ENCODE data around the gene FBXL19.

FBXL19 gene

DNA sequence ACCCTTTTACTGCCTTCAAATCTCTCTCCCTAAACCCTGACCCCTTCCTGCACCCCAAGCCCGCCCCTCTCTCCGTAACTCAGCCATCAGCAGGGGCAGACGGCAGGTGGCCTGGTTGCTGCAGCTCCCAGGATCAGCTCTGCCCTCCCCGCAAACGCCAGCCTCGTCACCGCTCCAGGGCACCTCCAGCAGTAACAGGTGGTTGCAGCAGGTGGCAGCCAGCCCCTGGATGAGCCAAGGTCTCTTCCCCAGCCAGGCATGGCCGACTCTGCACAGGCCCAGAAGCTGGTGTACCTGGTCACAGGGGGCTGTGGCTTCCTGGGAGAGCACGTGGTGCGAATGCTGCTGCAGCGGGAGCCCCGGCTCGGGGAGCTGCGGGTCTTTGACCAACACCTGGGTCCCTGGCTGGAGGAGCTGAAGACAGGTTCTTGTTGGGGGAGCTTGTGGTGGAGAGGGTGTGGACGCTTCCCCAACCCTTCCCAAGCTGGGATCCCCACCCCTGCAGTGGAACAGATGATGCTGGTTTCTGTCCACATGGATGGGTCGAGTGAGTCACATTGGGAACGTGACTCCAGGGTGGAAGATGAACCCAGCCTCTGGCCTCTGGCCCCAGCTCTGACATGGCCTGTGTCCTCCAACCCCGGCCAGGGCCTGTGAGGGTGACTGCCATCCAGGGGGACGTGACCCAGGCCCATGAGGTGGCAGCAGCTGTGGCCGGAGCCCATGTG, 62.2 kb downstream of the FBXL19 start:
- no peak overlapping the region for H3K4ac ChIP-seq (ENCODE audit: low read depth, low read length)
- H3K27ac ChIP-seq (ENCODE audit: low read depth, low read length) = no peak overlapping the region
- no peak overlapping the region for H3K4me3 ChIP-seq (ENCODE audit: low read length)

DNA sequence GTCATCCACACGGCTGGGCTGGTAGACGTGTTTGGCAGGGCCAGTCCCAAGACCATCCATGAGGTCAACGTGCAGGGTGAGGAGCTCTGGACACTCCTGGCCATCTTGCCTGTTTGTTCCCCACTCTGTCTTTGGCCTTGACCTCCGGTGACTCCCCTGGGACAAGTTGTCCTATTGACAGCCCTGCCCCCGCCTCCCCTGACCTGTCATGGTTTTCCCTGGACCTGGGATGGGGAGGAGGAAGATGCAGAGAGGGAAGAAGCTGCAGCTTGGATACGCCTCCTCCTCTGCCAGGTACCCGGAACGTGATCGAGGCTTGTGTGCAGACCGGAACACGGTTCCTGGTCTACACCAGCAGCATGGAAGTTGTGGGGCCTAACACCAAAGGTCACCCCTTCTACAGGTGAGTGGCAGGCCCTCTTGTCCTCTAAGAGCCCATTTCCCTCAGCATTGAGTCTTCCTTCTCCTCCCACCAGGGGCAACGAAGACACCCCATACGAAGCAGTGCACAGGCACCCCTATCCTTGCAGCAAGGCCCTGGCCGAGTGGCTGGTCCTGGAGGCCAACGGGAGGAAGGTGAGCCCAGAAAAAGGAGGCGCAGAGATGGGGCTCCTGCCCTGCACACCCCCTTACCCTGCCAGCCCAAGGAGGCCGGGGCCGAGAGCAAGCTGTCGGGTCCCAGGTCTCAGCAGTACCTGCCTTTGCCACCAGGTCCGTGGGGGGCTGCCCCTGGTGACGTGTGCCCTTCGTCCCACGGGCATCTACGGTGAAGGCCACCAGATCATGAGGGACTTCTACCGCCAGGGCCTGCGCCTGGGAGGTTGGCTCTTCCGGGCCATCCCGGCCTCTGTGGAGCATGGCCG, 63.0 kb downstream of the FBXL19 start:
- no peak overlapping the region for H3K4me2 ChIP-seq (ENCODE audit: low read length)
- no peak overlapping the region for H3K18ac ChIP-seq (ENCODE audit: low read length)
- no peak overlapping the region for H3K9ac ChIP-seq (ENCODE audit: low read length)
- no peak overlapping the region for H2BK120ac ChIP-seq (ENCODE audit: low read depth, low read length)
- WGBS (ENCODE audit: extremely low coverage, insufficient coverage, low lambda C conversion rate) = no CpG with 5 or more reads among the region's 29 CpGs
- no peak overlapping the region for H4K8ac ChIP-seq (ENCODE audit: low read depth, low read length)
- no peak overlapping the region for H4K5ac ChIP-seq (ENCODE audit: low read length)
- H2BK5ac ChIP-seq (ENCODE audit: low read length) = no peak overlapping the region
- no peaks in the 10 kb centered on the region for H3K27me3 ChIP-seq (ENCODE audit: insufficient read depth, low read length, poor library complexity)
- H2AK5ac ChIP-seq (ENCODE audit: low read length) = no peak overlapping the region
- H3K27ac ChIP-seq (ENCODE audit: low read depth, low read length) = no peak overlapping the region
- H3K79me2 ChIP-seq (ENCODE audit: control insufficient read depth, insufficient read depth, low read length) = no peaks in the 10 kb centered on the region
- H3K4me3 ChIP-seq (ENCODE audit: low read length) = no peak overlapping the region
- H3K4me1 ChIP-seq (ENCODE audit: control insufficient read depth, low read depth, low read length) = peaks cover 2% of the 10 kb centered on the region
- no peak overlapping the region for H3K23ac ChIP-seq (ENCODE audit: low read length)
- no peak overlapping the region for H3K56ac ChIP-seq (ENCODE audit: low read length)
- H2BK15ac ChIP-seq (replicated peaks; ENCODE audit: low read depth) = no peak overlapping the region
- H3K4ac ChIP-seq (ENCODE audit: low read depth, low read length) = no peak overlapping the region
- no peak for DNase-seq
- H3K79me1 ChIP-seq (ENCODE audit: low read length) = no peaks in the 10 kb centered on the region
- H3K36me3 ChIP-seq (ENCODE audit: control insufficient read depth, insufficient read depth, low read length) = peaks cover 1% of the 10 kb centered on the region

More for the DNA sequence above, 62.2 kb downstream of the FBXL19 start:
- H3K18ac ChIP-seq (ENCODE audit: low read length) = no peak overlapping the region
- DNase-seq = peak; percentile 63
- no peaks in the 10 kb centered on the region for H3K79me2 ChIP-seq (ENCODE audit: control insufficient read depth, insufficient read depth, low read length)
- H3K4me1 ChIP-seq (ENCODE audit: control insufficient read depth, low read depth, low read length) = peaks cover 2% of the 10 kb centered on the region
- no peak overlapping the region for H2BK120ac ChIP-seq (ENCODE audit: low read depth, low read length)
- no peaks in the 10 kb centered on the region for H3K79me1 ChIP-seq (ENCODE audit: low read length)
- H2AK5ac ChIP-seq (ENCODE audit: low read length) = no peak overlapping the region
- no peak overlapping the region for H4K5ac ChIP-seq (ENCODE audit: low read length)
- H3K4me2 ChIP-seq (ENCODE audit: low read length) = peak overlapping the region; percentile 48
- H3K56ac ChIP-seq (ENCODE audit: low read length) = peak overlapping the region; percentile 86
- H3K23ac ChIP-seq (ENCODE audit: low read length) = no peak overlapping the region
- no peak overlapping the region for H2BK5ac ChIP-seq (ENCODE audit: low read length)
- no peak overlapping the region for H4K8ac ChIP-seq (ENCODE audit: low read depth, low read length)
- no peak overlapping the region for H2BK15ac ChIP-seq (replicated peaks; ENCODE audit: low read depth)
- WGBS (ENCODE audit: extremely low coverage, insufficient coverage, low lambda C conversion rate) = no CpG with 5 or more reads among the region's 20 CpGs
- H3K36me3 ChIP-seq (ENCODE audit: control insufficient read depth, insufficient read depth, low read length) = peaks cover 1% of the 10 kb centered on the region
- H3K27me3 ChIP-seq (ENCODE audit: insufficient read depth, low read length, poor library complexity) = no peaks in the 10 kb centered on the region
- H3K9ac ChIP-seq (ENCODE audit: low read length) = peak overlapping the region; percentile 62

DNA sequence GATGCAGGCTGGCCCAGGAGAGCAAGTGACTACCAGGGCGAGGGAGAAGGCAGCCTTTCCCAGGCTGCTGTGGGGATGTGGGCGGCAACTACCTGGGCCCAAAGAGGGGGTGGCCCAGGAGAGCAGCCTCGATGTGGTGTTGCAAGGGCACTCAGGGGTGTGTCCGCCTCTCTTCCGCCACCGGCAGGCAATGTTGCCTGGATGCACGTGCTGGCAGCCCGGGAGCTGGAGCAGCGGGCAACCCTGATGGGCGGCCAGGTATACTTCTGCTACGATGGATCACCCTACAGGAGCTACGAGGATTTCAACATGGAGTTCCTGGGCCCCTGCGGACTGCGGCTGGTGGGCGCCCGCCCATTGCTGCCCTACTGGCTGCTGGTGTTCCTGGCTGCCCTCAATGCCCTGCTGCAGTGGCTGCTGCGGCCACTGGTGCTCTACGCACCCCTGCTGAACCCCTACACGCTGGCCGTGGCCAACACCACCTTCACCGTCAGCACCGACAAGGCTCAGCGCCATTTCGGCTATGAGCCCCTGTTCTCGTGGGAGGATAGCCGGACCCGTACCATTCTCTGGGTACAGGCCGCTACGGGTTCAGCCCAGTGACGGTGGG, 64.3 kb downstream of the FBXL19 start:
- Histone ChIP-seq H3K23ac (ENCODE audit: low read length) (no peak overlapping the region), H3K27ac (ENCODE audit: low read depth, low read length) (no peak overlapping the region), H3K79me1 (ENCODE audit: low read length) (no peaks in the 10 kb centered on the region), H2BK5ac (ENCODE audit: low read length) (no peak overlapping the region), H3K4me3 (ENCODE audit: low read length) (no peak overlapping the region), H3K4ac (ENCODE audit: low read depth, low read length) (no peak overlapping the region), H4K8ac (ENCODE audit: low read depth, low read length) (no peak overlapping the region), H4K5ac (ENCODE audit: low read length) (no peak overlapping the region), H2AK5ac (ENCODE audit: low read length) (no peak overlapping the region), H3K4me2 (ENCODE audit: low read length) (no peak overlapping the region), H3K4me1 (ENCODE audit: control insufficient read depth, low read depth, low read length) (peaks cover 2% of the 10 kb centered on the region), H3K56ac (ENCODE audit: low read length) (no peak overlapping the region), H3K9ac (ENCODE audit: low read length) (no peak overlapping the region), H3K79me2 (ENCODE audit: control insufficient read depth, insufficient read depth, low read length) (no peaks in the 10 kb centered on the region), H3K36me3 (ENCODE audit: control insufficient read depth, insufficient read depth, low read length) (peaks cover 1% of the 10 kb centered on the region), H2BK120ac (ENCODE audit: low read depth, low read length) (no peak overlapping the region), H3K18ac (ENCODE audit: low read length) (no peak overlapping the region), H3K27me3 (ENCODE audit: insufficient read depth, low read length, poor library complexity) (no peaks in the 10 kb centered on the region), H2BK15ac (replicated peaks; ENCODE audit: low read depth) (no peak overlapping the region)
- no peak for DNase-seq
- no CpG with 5 or more reads among the region's 30 CpGs for WGBS (ENCODE audit: extremely low coverage, insufficient coverage, low lambda C conversion rate)

DNA sequence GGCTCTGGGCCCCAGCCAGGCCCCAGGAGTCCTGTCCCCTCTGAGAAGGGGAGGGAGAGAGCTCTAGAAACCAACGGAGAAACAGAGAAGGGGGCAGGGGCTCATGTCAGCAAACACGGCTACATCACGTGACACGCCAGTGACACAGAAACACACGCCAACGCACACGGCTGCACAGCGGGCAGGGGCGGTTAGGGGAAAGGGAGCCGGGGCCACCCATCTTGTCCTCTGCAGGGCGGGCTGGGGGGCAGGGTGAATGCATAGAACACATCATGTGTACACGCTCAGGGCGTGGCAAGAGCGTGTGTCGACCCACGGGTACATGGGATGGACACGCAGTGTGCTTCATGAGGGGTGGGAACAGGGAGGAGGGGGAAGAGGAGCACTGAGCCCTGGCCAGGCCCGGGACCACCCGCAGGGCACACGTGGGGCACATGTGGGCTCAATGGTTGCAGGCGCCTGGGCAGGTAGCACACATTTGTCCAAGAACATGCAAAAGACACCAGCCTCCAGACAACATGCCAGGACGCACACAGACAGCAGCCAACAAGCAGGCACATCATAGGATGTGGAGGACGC, 66.2 kb downstream of the FBXL19 start:
- no peak overlapping the region for H2BK5ac ChIP-seq (ENCODE audit: low read length)
- H3K36me3 ChIP-seq (ENCODE audit: control insufficient read depth, insufficient read depth, low read length) = no peaks in the 10 kb centered on the region
- no peak overlapping the region for H4K8ac ChIP-seq (ENCODE audit: low read depth, low read length)
- WGBS (ENCODE audit: extremely low coverage, insufficient coverage, low lambda C conversion rate) = no CpG with 5 or more reads among the region's 23 CpGs
- H3K18ac ChIP-seq (ENCODE audit: low read length) = no peak overlapping the region
- no peak overlapping the region for H3K4me2 ChIP-seq (ENCODE audit: low read length)
- no peaks in the 10 kb centered on the region for H3K79me1 ChIP-seq (ENCODE audit: low read length)
- H3K9ac ChIP-seq (ENCODE audit: low read length) = no peak overlapping the region
- H3K4me1 ChIP-seq (ENCODE audit: control insufficient read depth, low read depth, low read length) = peaks cover 2% of the 10 kb centered on the region
- DNase-seq = no peak
- H3K27ac ChIP-seq (ENCODE audit: low read depth, low read length) = no peak overlapping the region
- no peak overlapping the region for H2AK5ac ChIP-seq (ENCODE audit: low read length)
- no peak overlapping the region for H3K4ac ChIP-seq (ENCODE audit: low read depth, low read length)
- H3K4me3 ChIP-seq (ENCODE audit: low read length) = no peak overlapping the region
- no peak overlapping the region for H2BK120ac ChIP-seq (ENCODE audit: low read depth, low read length)
- no peak overlapping the region for H2BK15ac ChIP-seq (replicated peaks; ENCODE audit: low read depth)
- no peak overlapping the region for H3K56ac ChIP-seq (ENCODE audit: low read length)
- no peaks in the 10 kb centered on the region for H3K27me3 ChIP-seq (ENCODE audit: insufficient read depth, low read length, poor library complexity)
- H3K23ac ChIP-seq (ENCODE audit: low read length) = no peak overlapping the region
- no peak overlapping the region for H4K5ac ChIP-seq (ENCODE audit: low read length)
- no peaks in the 10 kb centered on the region for H3K79me2 ChIP-seq (ENCODE audit: control insufficient read depth, insufficient read depth, low read length)

DNA sequence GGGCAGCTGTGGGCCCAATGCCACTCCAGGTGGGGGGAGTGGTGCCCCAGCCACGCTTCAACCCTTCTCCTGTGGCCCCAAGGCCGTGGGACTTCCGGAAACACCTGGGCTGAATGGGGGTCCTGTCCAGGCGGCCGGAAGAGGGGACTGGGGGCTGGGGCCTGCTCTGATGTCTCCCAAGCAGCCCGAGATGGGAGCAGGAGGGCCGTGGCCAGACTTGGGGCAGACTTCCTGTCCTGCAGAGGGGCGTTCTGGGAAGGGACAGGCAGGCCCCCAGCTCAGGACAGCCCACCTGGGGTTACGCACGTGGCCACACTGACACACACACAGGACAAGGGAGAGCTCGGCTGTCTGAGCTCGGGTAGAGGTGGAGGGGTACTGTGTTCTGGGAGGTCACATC, 66.7 kb downstream of the FBXL19 start:
- Histone ChIP-seq H4K5ac (ENCODE audit: low read length) (no peak overlapping the region), H3K79me1 (ENCODE audit: low read length) (no peaks in the 10 kb centered on the region), H3K9ac (ENCODE audit: low read length) (no peak overlapping the region), H3K4me3 (ENCODE audit: low read length) (no peak overlapping the region), H2BK5ac (ENCODE audit: low read length) (no peak overlapping the region), H3K4me2 (ENCODE audit: low read length) (no peak overlapping the region), H3K4ac (ENCODE audit: low read depth, low read length) (no peak overlapping the region), H2AK5ac (ENCODE audit: low read length) (no peak overlapping the region), H4K8ac (ENCODE audit: low read depth, low read length) (no peak overlapping the region), H3K18ac (ENCODE audit: low read length) (no peak overlapping the region), H3K36me3 (ENCODE audit: control insufficient read depth, insufficient read depth, low read length) (no peaks in the 10 kb centered on the region), H3K27ac (ENCODE audit: low read depth, low read length) (no peak overlapping the region), H3K27me3 (ENCODE audit: insufficient read depth, low read length, poor library complexity) (no peaks in the 10 kb centered on the region), H2BK120ac (ENCODE audit: low read depth, low read length) (no peak overlapping the region), H2BK15ac (replicated peaks; ENCODE audit: low read depth) (no peak overlapping the region), H3K56ac (ENCODE audit: low read length) (no peak overlapping the region), H3K4me1 (ENCODE audit: control insufficient read depth, low read depth, low read length) (peaks cover 1% of the 10 kb centered on the region), H3K79me2 (ENCODE audit: control insufficient read depth, insufficient read depth, low read length) (no peaks in the 10 kb centered on the region), H3K23ac (ENCODE audit: low read length) (no peak overlapping the region)
- DNase-seq = no peak
- WGBS (ENCODE audit: extremely low coverage, insufficient coverage, low lambda C conversion rate) = no CpG with 5 or more reads among the region's 12 CpGs

Measured in mesendoderm (in vitro differentiated cells).